ENCODE results near the gene PMPCA.

PMPCA gene

GRCh38 chr9:136443087-136443486 is 32.6 kb downstream of the PMPCA start:
- DNase-seq (ENCODE audit: low read depth in 1 of 2, low spot score in 1 of 2) = no peak
- TF ChIP-seq SPI1 (IDR thresholded peaks at IDR 0.05; ENCODE audit: borderline replicate concordance, low read depth) (no peak), POLR2AphosphoS5 (IDR thresholded peaks at IDR 0.05; ENCODE audit: low read depth) (no peak), GABPA (IDR thresholded peaks at IDR 0.05; ENCODE audit: low read depth) (no peak), CTCF (IDR thresholded peaks at IDR 0.05; ENCODE audit: insufficient read depth, low read length) (no peak)
- TF ChIP-seq, protein P1, sequence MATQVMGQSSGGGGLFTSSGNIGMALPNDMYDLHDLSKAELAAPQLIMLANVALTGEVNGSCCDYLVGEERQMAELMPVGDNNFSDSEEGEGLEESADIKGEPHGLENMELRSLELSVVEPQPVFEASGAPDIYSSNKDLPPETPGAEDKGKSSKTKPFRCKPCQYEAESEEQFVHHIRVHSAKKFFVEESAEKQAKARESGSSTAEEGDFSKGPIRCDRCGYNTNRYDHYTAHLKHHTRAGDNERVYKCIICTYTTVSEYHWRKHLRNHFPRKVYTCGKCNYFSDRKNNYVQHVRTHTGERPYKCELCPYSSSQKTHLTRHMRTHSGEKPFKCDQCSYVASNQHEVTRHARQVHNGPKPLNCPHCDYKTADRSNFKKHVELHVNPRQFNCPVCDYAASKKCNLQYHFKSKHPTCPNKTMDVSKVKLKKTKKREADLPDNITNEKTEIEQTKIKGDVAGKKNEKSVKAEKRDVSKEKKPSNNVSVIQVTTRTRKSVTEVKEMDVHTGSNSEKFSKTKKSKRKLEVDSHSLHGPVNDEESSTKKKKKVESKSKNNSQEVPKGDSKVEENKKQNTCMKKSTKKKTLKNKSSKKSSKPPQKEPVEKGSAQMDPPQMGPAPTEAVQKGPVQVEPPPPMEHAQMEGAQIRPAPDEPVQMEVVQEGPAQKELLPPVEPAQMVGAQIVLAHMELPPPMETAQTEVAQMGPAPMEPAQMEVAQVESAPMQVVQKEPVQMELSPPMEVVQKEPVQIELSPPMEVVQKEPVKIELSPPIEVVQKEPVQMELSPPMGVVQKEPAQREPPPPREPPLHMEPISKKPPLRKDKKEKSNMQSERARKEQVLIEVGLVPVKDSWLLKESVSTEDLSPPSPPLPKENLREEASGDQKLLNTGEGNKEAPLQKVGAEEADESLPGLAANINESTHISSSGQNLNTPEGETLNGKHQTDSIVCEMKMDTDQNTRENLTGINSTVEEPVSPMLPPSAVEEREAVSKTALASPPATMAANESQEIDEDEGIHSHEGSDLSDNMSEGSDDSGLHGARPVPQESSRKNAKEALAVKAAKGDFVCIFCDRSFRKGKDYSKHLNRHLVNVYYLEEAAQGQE (IDR thresholded peaks at IDR 0.05; ENCODE audit: insufficient replicate concordance, low read depth) = no peak
- H3K27me3 ChIP-seq (ENCODE audit: insufficient read depth, poor library complexity, severe bottlenecking) = no peaks in the 10 kb centered on the region
- no peak overlapping the region for H3K27ac ChIP-seq (replicated peaks)
- no peak overlapping the region for H3K4me3 ChIP-seq (replicated peaks; ENCODE audit: insufficient read depth, low read length)

DNA sequence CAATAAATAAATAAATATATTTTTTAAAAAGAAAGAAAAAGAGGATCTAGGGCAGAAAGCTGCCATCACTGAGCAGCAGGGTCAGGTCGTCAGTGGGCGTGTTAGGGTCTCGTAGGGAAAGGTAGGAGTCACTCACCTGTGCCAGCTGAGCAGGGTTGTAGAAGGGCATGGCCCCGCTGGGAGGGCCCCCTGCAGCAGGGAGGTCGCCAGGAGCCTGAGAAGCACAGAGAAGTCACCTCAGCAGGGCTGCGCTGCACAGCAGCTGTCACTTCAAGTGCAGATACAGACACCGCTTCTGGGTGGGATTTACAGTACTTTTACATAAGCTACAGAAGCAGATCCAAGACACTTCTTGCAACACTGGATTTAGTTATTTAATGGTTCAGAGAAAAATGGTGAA is 33.2 kb downstream of the PMPCA start:
- no peak overlapping the region for H3K27ac ChIP-seq (replicated peaks)
- no peak overlapping the region for H3K4me3 ChIP-seq (replicated peaks; ENCODE audit: insufficient read depth, low read length)
- TF ChIP-seq SPI1 (IDR thresholded peaks at IDR 0.05; ENCODE audit: borderline replicate concordance, low read depth) (no peak), GABPA (IDR thresholded peaks at IDR 0.05; ENCODE audit: low read depth) (no peak), POLR2AphosphoS5 (IDR thresholded peaks at IDR 0.05; ENCODE audit: low read depth) (no peak), CTCF (IDR thresholded peaks at IDR 0.05; ENCODE audit: insufficient read depth, low read length) (no peak)
- TF ChIP-seq, protein P1 (IDR thresholded peaks at IDR 0.05; ENCODE audit: insufficient replicate concordance, low read depth) = no peak
- no peak for DNase-seq (ENCODE audit: low read depth in 1 of 2, low spot score in 1 of 2)
- no peaks in the 10 kb centered on the region for H3K27me3 ChIP-seq (ENCODE audit: insufficient read depth, poor library complexity, severe bottlenecking)

DNA sequence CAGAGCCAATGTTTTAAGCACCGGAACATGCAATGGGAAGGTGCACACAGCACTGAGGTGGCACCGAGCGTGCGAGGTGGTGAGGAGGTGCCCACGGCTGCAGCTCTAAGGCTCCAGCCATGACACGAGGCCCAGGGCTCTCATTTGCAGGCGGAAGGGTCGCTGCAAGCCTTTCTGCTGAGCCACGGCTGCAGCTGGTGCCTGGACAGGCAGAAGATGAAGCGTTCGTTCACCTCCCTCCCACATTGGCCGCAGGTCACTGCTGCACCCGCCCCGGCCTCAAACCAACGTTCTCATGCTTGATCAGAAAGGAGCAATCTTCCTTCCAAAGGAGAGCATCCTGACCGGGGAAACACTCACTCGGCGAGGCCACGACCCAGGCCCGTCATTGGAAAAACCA is 33.6 kb downstream of the PMPCA start:
- TF ChIP-seq CTCF (IDR thresholded peaks at IDR 0.05; ENCODE audit: insufficient read depth, low read length) = no peak
- TF ChIP-seq GABPA (IDR thresholded peaks at IDR 0.05; ENCODE audit: low read depth) = no peak
- TF ChIP-seq, protein P1 (IDR thresholded peaks at IDR 0.05; ENCODE audit: insufficient replicate concordance, low read depth) = no peak
- TF ChIP-seq POLR2AphosphoS5 (IDR thresholded peaks at IDR 0.05; ENCODE audit: low read depth) = no peak
- TF ChIP-seq SPI1 (IDR thresholded peaks at IDR 0.05; ENCODE audit: borderline replicate concordance, low read depth) = no peak
- no peaks in the 10 kb centered on the region for H3K27me3 ChIP-seq (ENCODE audit: insufficient read depth, poor library complexity, severe bottlenecking)
- DNase-seq (ENCODE audit: low read depth in 1 of 2, low spot score in 1 of 2) = no peak
- no peak overlapping the region for H3K4me3 ChIP-seq (replicated peaks; ENCODE audit: insufficient read depth, low read length)
- H3K27ac ChIP-seq (replicated peaks) = no peak overlapping the region
